Forelimb muscle (tissue), 1 donor: ENCODE measurements around the gene VIM. TPM values are rescaled to one million over a fixed set of nuclear protein-coding genes. Genes with fewer than 3 reads are reported as not detected.

Experiments used
- DNase-seq: peaks from one replicate; pipeline ENCODE4 v3.0.0-alpha.2; 2013; ENCODE audit warnings: low read depth
- polyA plus RNA-seq: library from polyadenylated mRNA; unstranded; fragments of 120-200 nt; gene quantifications from one replicate; pipeline ENCODE4 v1.2.1, GENCODE V29; 2013; ENCODE audit not compliant: insufficient read length

The VIM gene
- polyA plus RNA-seq, 1 donor: 2,675 TPM

- DNase-seq: no peak
Observed at GRCh38 chr10:17209881-17210280, 18.2 kb upstream of the VIM start.

GRCh38 chr10:17210361-17210760 lies 17.7 kb upstream of the VIM start:
- no peak for DNase-seq

GRCh38 chr10:17212802-17213221 lies 15.2 kb upstream of the VIM start:
- no peak for DNase-seq

GRCh38 chr10:17213646-17214349 lies 14.2 kb upstream of the VIM start:
- DNase-seq: no peak

GRCh38 chr10:17214526-17214925 lies 13.5 kb upstream of the VIM start:
- no peak for DNase-seq

GRCh38 chr10:17214971-17215781 lies 12.9 kb upstream of the VIM start:
- DNase-seq: no peak

GRCh38 chr10:17215782-17216122 lies 12.3 kb upstream of the VIM start:
- DNase-seq: no peak

GRCh38 chr10:17216217-17216900 lies 11.7 kb upstream of the VIM start:
- DNase-seq: no peak

GRCh38 chr10:17216901-17217395 lies 11.1 kb upstream of the VIM start:
- no peak for DNase-seq

- DNase-seq: no peak
Observed at GRCh38 chr10:17217631-17218232, 10.3 kb upstream of the VIM start.

- DNase-seq: no peak
Observed at GRCh38 chr10:17219024-17219423, 9.0 kb upstream of the VIM start.

- no peak for DNase-seq
Observed at GRCh38 chr10:17220652-17221100, 7.4 kb upstream of the VIM start.

GRCh38 chr10:17222329-17222728 lies 5.7 kb upstream of the VIM start:
- no peak for DNase-seq

GRCh38 chr10:17225808-17226207 lies 2.2 kb upstream of the VIM start:
- DNase-seq: no peak

- DNase-seq: no peak
Observed at GRCh38 chr10:17226891-17227303, 1.1 kb upstream of the VIM start.

- DNase-seq: no peak
Observed at GRCh38 chr10:17227367-17228090, 512 bp upstream of the VIM start.

- DNase-seq: no peak
Observed at GRCh38 chr10:17229016-17229716, 1.1 kb downstream of the VIM start.

GRCh38 chr10:17229717-17229966 lies 1.6 kb downstream of the VIM start:
- DNase-seq: no peak

- DNase-seq: no peak
Observed at GRCh38 chr10:17229967-17230682, 2.1 kb downstream of the VIM start.

GRCh38 chr10:17231788-17232187 lies 3.7 kb downstream of the VIM start:
- no peak for DNase-seq
